GM23248 (cell line): ENCODE measurements around the gene CHADL.

Experiments used
- EZH2 ChIP-seq: fragments of 200-600 bp; sonication (generic); IDR thresholded peaks from 2 replicates; pipeline ENCODE4 v1.6.1; 2018; ENCODE audit warnings: antibody characterized with exemption, mild to moderate bottlenecking; ENCODE audit not compliant: insufficient read depth, poor library complexity, severe bottlenecking
- EZH2phosphoT487 ChIP-seq: fragments of 200-600 bp; sonication (generic); IDR thresholded peaks from 2 replicates; pipeline ENCODE4 v1.6.1; 2018; ENCODE audit warnings: antibody characterized with exemption, moderate library complexity, mild to moderate bottlenecking, low read depth; ENCODE audit not compliant: insufficient read depth

DNA sequence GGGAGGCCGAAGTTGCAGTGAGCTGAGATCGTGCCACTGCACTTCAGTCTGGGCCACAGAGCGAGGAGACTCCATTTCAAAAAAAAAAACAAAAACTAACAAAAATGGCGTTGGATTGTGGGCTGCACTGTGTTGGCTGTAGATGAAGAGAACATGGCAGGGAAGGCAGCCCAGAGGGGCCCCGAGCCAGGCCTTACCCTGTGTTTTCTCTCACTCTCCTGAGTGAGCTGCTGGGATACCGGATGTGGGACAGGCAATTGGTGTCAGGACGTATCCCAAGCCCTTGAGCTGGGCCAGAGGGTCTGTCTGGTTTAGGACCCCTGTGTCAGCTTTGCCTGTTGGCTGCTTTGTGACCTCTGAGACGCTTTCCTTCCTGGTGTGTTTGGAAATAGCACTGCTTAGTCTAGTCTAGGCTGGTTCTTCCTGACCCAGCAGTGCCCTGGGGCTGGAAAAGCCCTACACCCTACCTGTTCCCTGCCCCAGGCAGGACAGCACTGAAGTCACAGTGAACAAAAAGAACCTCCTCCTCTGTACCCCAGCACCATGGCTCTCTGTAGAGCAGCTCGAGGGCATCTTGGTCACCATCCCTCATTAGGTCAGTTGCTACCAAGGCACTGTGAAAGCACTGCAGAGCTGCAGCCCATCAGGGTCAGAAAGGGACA, 17.8 kb downstream of the CHADL start:
- TF ChIP-seq EZH2 (no peak), EZH2phosphoT487 (no peak)
